HepG2 (cell line): ENCODE results near the gene MEAK7. TPM values are rescaled to one million over a fixed set of nuclear protein-coding genes. Genes with fewer than 3 reads are reported as not detected.

Experiments
- ATAC-seq: fragments of 200-7000 bp; cut with Tn5 transposase; 3 replicates; pipeline ENCODE4 v1.9.1; 2020; ENCODE audit warnings: mild to moderate bottlenecking, moderate library complexity
- BruUV-seq: library from RNA; stranded (reverse); fragments of 400-500 nt; replicated peaks from 2 replicates; lab custom pipeline; 2021; lab: Mats Ljungman, UMichigan
- CTCF ChIA-PET: fragments of 300-600 bp; formaldehyde crosslinking; extraction: SDS; loops from one replicate; lab custom pipeline; 2021; ENCODE audit warnings: low total read pairs, inconsistent platforms, low intra/inter-chr PET ratio; lab: Yijun Ruan, JAX
- POLR2A ChIA-PET: fragments of 350-600 bp; sonication (Branson Sonifier 250); formaldehyde crosslinking; loops from one replicate; lab custom pipeline; 2020; ENCODE audit warnings: antibody characterized with exemption, inconsistent platforms; lab: Yijun Ruan, JAX
- DNase-seq: peaks from one replicate; pipeline ENCODE4 v3.0.0-alpha.2; 2015; ENCODE audit warnings: low spot score
- FAIRE-seq: peaks from 3 replicates; lab custom pipeline; 2011; peaks lifted over from hg19 to GRCh38; lab: Jason Lieb, UNC
- H2AFZ ChIP-seq: one replicate; pipeline ENCODE4 v1.6.1; 2011; ENCODE audit warnings: low read length, inconsistent platforms
- H3K27ac ChIP-seq: fragments of 300-600 bp; 3 replicates; pipeline ENCODE4 v1.8.0; 2011; ENCODE audit warnings: mixed run types, mild to moderate bottlenecking, mixed read lengths, low read length, inconsistent platforms; ENCODE audit not compliant: insufficient read depth; ENCODE audit errors: extremely low read length
- H3K27me3 ChIP-seq, 2 experiments: fragments of 200-600 bp in 1 of 2; 2 replicates in 1 of 2; 3 replicates in 1 of 2; pipeline versions ENCODE4 v1.6.0 to v1.8.0; 2011; ENCODE audit warnings: low read length in 2 of 2, mild to moderate bottlenecking in 2 of 2, moderate library complexity in 2 of 2, inconsistent platforms in 1 of 2; ENCODE audit not compliant: insufficient read depth in 2 of 2, control insufficient read depth in 1 of 2
- H3K36me3 ChIP-seq, 2 experiments: fragments of 200-600 bp in 1 of 2; replicated peaks in 1 of 2; 2 replicates in 1 of 2; 3 replicates in 1 of 2; pipeline versions ENCODE4 v1.5.1 to v1.8.0; 2011; ENCODE audit warnings: low read length in 2 of 2, inconsistent platforms in 1 of 2; ENCODE audit not compliant: insufficient read depth in 2 of 2, control insufficient read depth in 1 of 2
- H3K4me1 ChIP-seq: 2 replicates; pipeline ENCODE4 v1.5.1; 2012; ENCODE audit warnings: low read length, inconsistent platforms; ENCODE audit not compliant: insufficient read depth
- H3K4me2 ChIP-seq: 2 replicates; pipeline ENCODE4 v1.6.0; 2011; ENCODE audit warnings: low read depth, low read length, inconsistent platforms
- H3K4me3 ChIP-seq, 3 experiments: fragments of 200-600 bp in 1 of 3; sonication (generic), shearing (Covaris generic) in 1 of 3; replicated peaks in 1 of 3; 2 replicates each; pipeline ENCODE4 v1.5.1; 2011 to 2016; ENCODE audit warnings: low read length in 3 of 3, inconsistent platforms in 2 of 3, low read depth in 2 of 3, mild to moderate bottlenecking in 2 of 3, control low read depth in 1 of 3, mixed read lengths in 1 of 3; ENCODE audit not compliant: insufficient read depth in 1 of 3
- H3K79me2 ChIP-seq: one replicate; pipeline ENCODE4 v1.6.1; 2011; ENCODE audit warnings: low read length, inconsistent platforms; ENCODE audit not compliant: insufficient read depth
- H3K9ac ChIP-seq: 2 replicates; pipeline ENCODE4 v1.6.0; 2011; ENCODE audit warnings: mild to moderate bottlenecking, low read depth, low read length, inconsistent platforms; ENCODE audit not compliant: insufficient read depth
- H3K9me3 ChIP-seq: 2 replicates; pipeline ENCODE4 v1.5.1; 2012; ENCODE audit warnings: mild to moderate bottlenecking, low read length
- H4K20me1 ChIP-seq: 2 replicates; pipeline ENCODE4 v1.6.0; 2011; ENCODE audit warnings: inconsistent platforms, mild to moderate bottlenecking, low read length, moderate library complexity; ENCODE audit not compliant: insufficient read depth
- CCAR2 ChIP-seq: fragments of 200-400 bp; formaldehyde crosslinking; optimal IDR thresholded peaks from 2 replicates; pipeline ENCODE3; 2018; ENCODE audit warnings: low read depth, mild to moderate bottlenecking, low read length, moderate library complexity
- ETV5 ChIP-seq: IDR thresholded peaks from 2 replicates; pipeline ENCODE4 v1.6.1; 2018; ENCODE audit warnings: missing biosample characterization, missing genetic modification reagents, inconsistent platforms, borderline replicate concordance
- GABPA ChIP-seq, 2 experiments: IDR thresholded peaks; 2 replicates each; pipeline ENCODE4 v1.6.1; 2011 to 2016; ENCODE audit warnings: low read depth in 2 of 2, low read length in 1 of 2, missing biosample characterization in 1 of 2, missing genetic modification characterization in 1 of 2
- PLRG1 ChIP-seq: fragments of 450-650 bp; conservative IDR thresholded peaks from 2 replicates; pipeline ENCODE4 v1.6.1; 2016
- PRMT3 ChIP-seq: sonication (generic); formaldehyde crosslinking; IDR thresholded peaks from 2 replicates; pipeline ENCODE4 v1.8.1; 2022; ENCODE audit warnings: low read depth, mild to moderate bottlenecking, moderate library complexity, missing genetic modification reagents, borderline replicate concordance
- SP140L ChIP-seq: sonication (generic); formaldehyde crosslinking; IDR thresholded peaks from 2 replicates; pipeline ENCODE4 v1.4.0; 2020; ENCODE audit warnings: missing genetic modification reagents, borderline replicate concordance
- TEAD3 ChIP-seq: optimal IDR thresholded peaks from 2 replicates; pipeline ENCODE3; 2016; ENCODE audit warnings: borderline replicate concordance
- THRA ChIP-seq: sonication (generic); formaldehyde crosslinking; IDR thresholded peaks from 2 replicates; pipeline ENCODE4 v1.4.0; 2020; ENCODE audit warnings: missing genetic modification reagents, borderline replicate concordance
- ZMAT3 ChIP-seq: sonication (generic); formaldehyde crosslinking; conservative IDR thresholded peaks from 2 replicates; pipeline ENCODE4 v1.7.0; 2021; ENCODE audit warnings: missing genetic modification reagents
- ZNF790 ChIP-seq: sonication (generic); formaldehyde crosslinking; IDR thresholded peaks from 2 replicates; pipeline ENCODE4 v1.8.0; 2022; ENCODE audit warnings: missing genetic modification reagents, mild to moderate bottlenecking, borderline replicate concordance
- ZNF850 ChIP-seq: sonication (generic); formaldehyde crosslinking; conservative IDR thresholded peaks from 2 replicates; pipeline ENCODE4 v1.9.0; 2021; ENCODE audit warnings: mild to moderate bottlenecking, missing genetic modification reagents
- WGBS: methylation state at CpG from one replicate; pipeline ENCODE4 v1.1.6; 2017; ENCODE audit warnings: low lambda C conversion rate; 5-methylcytosine and 5-hydroxymethylcytosine counted together
- in situ Hi-C: cut with HindIII; loops from 2 replicates; pipeline ENCODE4 v1.10.0; 2017; ENCODE audit warnings: low pct_unique_long_range_greater_than_20kb; ENCODE audit not compliant: extremely low pct_ligation_motif_present
- intact Hi-C: fragments of 100-400 bp; cut with micrococcal nuclease; formaldehyde crosslinking; loops from one replicate; pipeline ENCODE4 v1.10.0; 2022; ENCODE audit not compliant: unreplicated experiment
- polyA plus RNA-seq, 8 experiments: library from polyadenylated mRNA; depleted of rRNA in 3 of 8; stranded (reverse) in 7 of 8; unstranded in 1 of 8; fragments of >200 nt; fragmentation: Illumina TruSeq in 4 of 8; extraction: Trizol in 4 of 8; gene quantifications; 2 replicates each; pipeline versions ENCODE4 v1.2.1 to v1.2.3, GENCODE V29; 2011 to 2016; ENCODE audit warnings: low read depth in 4 of 8, missing spikeins in 1 of 8, mixed read lengths in 1 of 8; ENCODE audit not compliant: insufficient read depth in 1 of 8
- total RNA-seq, 5 experiments: library from RNA; depleted of rRNA; stranded (reverse); fragments of >200 nt; fragmentation: Illumina TruSeq; extraction: Trizol; gene quantifications; 2 replicates each; pipeline ENCODE4 v1.2.3, GENCODE V29; 2016; ENCODE audit warnings: low read depth in 1 of 5

MEAK7 gene
- total and polyA plus RNA-seq, 2 of the 13 experiments (the other 11 are each of a cell fraction or from before 2014, with no cell fraction given) = 11.8 to 14.7 TPM

GRCh38 chr16:84520725-84521496 is 16.5 kb upstream of the MEAK7 start:
- H4K20me1 ChIP-seq = no peaks in the 10 kb centered on the region
- H3K4me1 ChIP-seq = peaks cover 7% of the 10 kb centered on the region
- ATAC-seq = no peak
- H3K9me3 ChIP-seq = no peaks in the 10 kb centered on the region
- no peaks in the 10 kb centered on the region for H3K36me3 ChIP-seq
- no peak for DNase-seq
- no peak for FAIRE-seq
- intact Hi-C loops (no loop called here), in situ Hi-C loops (no loop called here)
- no peak overlapping the region for H3K4me3 ChIP-seq
- no peak overlapping the region for H3K9ac ChIP-seq
- H3K79me2 ChIP-seq = no peaks in the 10 kb centered on the region
- 52% methylated on average over 14 of the region's 17 CpGs for WGBS
- H3K4me2 ChIP-seq = no peak overlapping the region
- BruUV-seq = no TSS peak
- CTCF ChIA-PET = no interaction called here
- H3K27me3 ChIP-seq = peaks cover 0 to 12% of the 10 kb centered on the region in 2 experiments; a peak in 3 of 5 replicates
- no peak overlapping the region for H3K27ac ChIP-seq
- no peak overlapping the region for H2AFZ ChIP-seq
- TF ChIP-seq SP140L (CRISPR knock-in tag) = no peak
- TF ChIP-seq THRA (CRISPR knock-in tag) = no peak
- no peak for TF ChIP-seq PLRG1
- no peak for TF ChIP-seq ZNF850
- TF ChIP-seq ZNF790 = no peak
- TF ChIP-seq PRMT3 = no peak
- no peak for TF ChIP-seq GABPA (IDR thresholded peaks at IDR 0.05; ENCODE audit: low read depth, low read length)
- no peak for TF ChIP-seq GABPA (CRISPR knock-in tag; IDR thresholded peaks at IDR 0.05; ENCODE audit: low read depth)
- no peak for TF ChIP-seq TEAD3 (CRISPR knock-in tag)
- TF ChIP-seq ZMAT3 (CRISPR knock-in tag) = no peak
- TF ChIP-seq ETV5 = no peak
- TF ChIP-seq CCAR2 = no peak
- POLR2A ChIA-PET = no interaction called here
